Measurements from ENCODE around the gene SUPT20HL1. TPM values are rescaled to one million over a fixed set of nuclear protein-coding genes. Genes with fewer than 3 reads are reported as not detected.

The SUPT20HL1 gene
- total RNA-seq, 2 donors from 2014 or later: not detected

DNA sequence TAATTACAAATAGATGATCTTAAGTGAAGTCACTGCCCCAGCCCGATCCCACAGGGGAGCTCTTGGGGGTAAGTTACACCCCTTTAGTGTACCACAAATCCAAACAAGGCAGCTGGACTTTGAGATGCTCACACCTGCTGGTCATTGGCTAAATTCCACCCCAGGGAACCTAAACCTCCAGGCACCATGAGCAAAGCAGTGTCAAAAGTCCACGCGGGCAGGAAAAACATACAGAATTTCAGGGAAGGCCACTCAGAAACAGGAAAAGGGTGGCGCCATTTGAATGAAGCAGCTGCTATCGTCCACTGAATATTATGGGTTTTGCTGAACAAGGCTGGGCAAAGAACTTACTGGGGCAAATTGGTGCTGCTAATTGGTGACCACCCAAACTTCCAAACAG is 30.9 kb downstream of the SUPT20HL1 start:
- intact Hi-C loops (cut with DNase I): loop anchor here in 1 of 2 donors (10.0 kb wide), 1 partner anchor 173 kb away; no protein-coding TSS in a partner anchor

DNA sequence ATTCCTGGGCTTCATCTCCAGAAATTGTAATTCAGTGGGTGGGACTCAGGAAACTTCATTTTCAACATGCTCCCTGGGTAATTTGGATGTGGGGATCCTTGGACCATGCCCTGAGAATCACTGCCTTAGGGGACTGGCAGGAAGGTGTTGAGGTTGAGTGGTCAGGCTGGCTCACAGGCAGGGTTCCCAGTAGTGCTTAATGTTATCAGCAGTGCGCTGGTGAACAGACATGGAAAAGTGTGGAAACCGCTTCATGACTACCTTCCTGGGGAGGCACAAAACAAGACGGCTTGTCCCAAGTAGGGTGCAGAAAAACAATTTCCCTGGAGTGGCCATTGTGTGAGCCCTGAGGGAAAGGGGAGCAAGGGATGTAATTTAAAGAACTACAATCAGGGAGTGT is 31.4 kb downstream of the SUPT20HL1 start:
- ATAC-seq (no peak), DNase-seq (no peak)
- intact Hi-C loops (cut with DNase I): loop anchor here in 1 of 2 donors (10.0 kb wide), 1 partner anchor 173 kb away; no protein-coding TSS in a partner anchor

More for the DNA sequence above, 30.9 kb downstream of the SUPT20HL1 start:
- ATAC-seq (no peak), DNase-seq (no peak)

DNA sequence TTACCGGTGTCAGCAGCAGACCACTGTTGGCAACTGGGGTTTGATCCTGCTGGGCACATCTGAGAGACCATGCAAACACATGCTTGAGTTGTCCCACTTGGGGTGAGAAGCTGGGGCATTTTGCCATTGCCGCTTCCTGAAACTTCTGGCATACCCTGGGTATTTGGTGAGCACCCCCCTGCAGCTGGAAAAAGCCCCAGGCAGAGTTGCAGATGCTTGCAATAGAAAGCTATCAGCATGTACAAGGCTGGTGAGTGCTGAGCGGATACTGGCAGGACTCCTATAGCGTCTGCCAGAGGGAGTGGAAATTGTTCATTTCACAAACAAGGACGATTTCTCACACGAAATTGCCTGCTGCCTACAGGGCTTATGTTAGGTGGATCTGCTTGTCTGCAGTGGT is 32.3 kb downstream of the SUPT20HL1 start:
- DNase-seq (peak; percentile 41), ATAC-seq (peak; percentile 66 to 75)
- intact Hi-C loops (cut with DNase I): loop anchor here in 1 of 2 donors (10.0 kb wide), 1 partner anchor 172 kb away; no protein-coding TSS in a partner anchor

DNA sequence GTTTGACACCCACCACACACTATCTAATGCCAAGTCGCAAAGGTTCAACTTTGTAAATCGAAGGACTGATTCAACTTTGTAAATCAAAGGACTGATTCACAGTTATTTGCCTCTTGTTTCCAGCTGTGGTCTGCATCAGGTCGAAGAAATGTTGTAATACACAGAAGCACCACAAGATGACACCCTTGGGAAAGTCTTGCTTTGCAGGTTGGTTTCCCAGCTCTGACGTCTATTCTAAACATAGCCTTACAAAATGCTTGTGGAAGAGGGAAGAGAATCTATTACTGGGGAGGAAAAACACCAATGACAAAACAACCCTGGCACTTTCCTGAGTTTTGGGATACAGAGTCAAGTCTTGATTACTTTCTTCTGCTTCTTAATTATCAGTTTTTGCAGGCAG is 35.3 kb downstream of the SUPT20HL1 start:
- intact Hi-C loops (cut with DNase I): loop anchor here in 1 of 2 donors (1.0 to 10.0 kb wide), 2 partner anchors 103 to 169 kb away; no protein-coding TSS in a partner anchor
- no peak for DNase-seq
- ATAC-seq: peak; percentile 81 to 84

DNA sequence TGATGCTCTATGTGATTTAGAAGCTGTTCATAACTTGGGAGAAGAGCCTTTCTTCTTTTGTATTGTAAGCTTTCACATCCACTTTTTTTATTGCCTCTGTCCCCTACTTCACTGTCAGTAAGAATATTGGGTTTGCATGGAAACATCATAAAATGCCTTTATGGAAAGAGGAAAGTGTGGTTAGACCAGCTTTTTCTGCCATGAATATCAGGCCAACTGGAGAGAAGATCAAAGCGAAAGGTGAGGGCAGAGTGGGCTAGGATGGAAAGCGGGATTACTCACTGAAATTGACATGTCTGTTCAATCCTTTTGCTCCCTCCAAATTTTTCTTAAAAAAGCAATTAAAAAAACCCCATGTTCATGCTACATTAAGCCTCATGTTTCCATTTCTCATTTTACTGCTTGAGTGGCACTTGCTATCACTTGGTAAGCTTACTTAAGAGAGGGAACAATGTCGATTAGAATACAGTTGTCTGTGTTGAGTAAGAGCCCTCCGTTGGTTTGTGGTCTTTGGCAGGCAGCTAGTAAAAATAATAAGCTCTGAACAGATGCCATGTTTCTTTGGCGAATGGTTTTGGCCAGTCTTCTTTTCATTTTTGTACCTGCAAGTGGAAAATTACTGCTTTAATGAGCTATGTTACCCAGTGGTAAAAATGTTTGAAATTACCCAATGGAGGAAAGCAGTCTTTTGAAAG is 35.9 kb downstream of the SUPT20HL1 start:
- no peak for DNase-seq
- peak; percentile 24 to 79 for ATAC-seq
- intact Hi-C loops (cut with DNase I): loop anchor here in 1 of 2 donors (10.0 kb wide), 1 partner anchor 168 kb away; no protein-coding TSS in a partner anchor

DNA sequence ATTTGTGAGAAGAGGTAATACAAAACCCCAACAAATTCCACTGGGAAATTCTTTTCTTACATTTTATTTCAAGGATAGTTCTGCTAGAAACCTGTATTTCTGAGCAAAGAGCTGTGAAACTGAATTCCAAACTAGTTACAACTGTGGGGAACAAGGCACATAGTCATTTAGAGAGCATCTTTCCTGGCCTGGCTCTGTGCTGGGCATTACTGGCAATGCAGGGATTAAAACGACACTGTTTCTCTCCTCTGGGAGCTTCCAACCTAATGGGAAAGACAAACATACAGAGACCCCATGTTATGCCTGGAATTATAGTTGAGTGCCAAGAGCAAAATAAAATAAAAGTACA is 36.5 kb downstream of the SUPT20HL1 start:
- intact Hi-C loops (cut with DNase I): loop anchor here in 1 of 2 donors (10.0 kb wide), 1 partner anchor 168 kb away; no protein-coding TSS in a partner anchor
- DNase-seq: no peak
- peak in 1 of 2 donors; percentile 35 for ATAC-seq

DNA sequence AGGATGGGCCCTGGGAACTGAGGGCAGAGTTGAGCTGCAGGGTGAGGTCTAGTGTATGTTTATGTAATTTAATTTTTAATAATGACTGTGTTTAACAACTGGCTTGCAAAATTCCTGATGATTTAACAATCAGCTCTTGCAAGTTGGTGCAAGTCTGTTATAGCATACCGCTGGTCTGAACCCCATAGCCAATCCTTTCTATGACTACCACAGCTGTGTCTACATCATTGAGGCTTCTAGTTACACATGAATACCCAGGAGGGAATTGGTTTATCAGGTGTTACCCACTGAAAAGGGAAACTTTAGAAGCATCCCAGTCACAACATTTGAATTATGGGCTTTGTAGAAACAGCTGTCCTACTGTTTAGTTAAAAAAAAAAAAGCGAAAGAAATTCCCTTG is 38.3 kb downstream of the SUPT20HL1 start:
- intact Hi-C loops (cut with DNase I): loop anchor here in 1 of 2 donors (10.0 kb wide), 1 partner anchor 166 kb away; no protein-coding TSS in a partner anchor
- no peak for DNase-seq
- no peak for ATAC-seq

DNA sequence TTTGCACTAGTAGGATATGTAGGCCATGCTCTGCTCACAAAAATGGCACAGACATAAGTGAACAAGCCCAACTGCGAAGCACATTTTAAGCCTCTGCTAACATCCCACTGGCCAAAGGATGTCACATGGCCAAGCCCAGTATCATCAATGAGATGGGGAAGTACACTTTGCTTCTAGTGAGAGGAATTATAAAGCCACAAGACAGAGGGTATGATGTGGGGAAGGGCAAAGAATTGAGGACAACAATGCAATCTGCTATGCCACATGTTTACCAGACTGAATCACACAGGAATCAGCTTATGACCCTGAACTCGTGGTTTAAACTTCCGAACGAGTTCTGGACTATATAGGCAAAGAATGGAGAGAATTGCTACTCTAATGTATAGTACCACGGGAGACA is 39.1 kb downstream of the SUPT20HL1 start:
- DNase-seq (no peak), ATAC-seq (no peak)
- intact Hi-C loops (cut with DNase I): loop anchor here in 1 of 2 donors (10.0 kb wide), 1 partner anchor 165 kb away; no protein-coding TSS in a partner anchor

DNA sequence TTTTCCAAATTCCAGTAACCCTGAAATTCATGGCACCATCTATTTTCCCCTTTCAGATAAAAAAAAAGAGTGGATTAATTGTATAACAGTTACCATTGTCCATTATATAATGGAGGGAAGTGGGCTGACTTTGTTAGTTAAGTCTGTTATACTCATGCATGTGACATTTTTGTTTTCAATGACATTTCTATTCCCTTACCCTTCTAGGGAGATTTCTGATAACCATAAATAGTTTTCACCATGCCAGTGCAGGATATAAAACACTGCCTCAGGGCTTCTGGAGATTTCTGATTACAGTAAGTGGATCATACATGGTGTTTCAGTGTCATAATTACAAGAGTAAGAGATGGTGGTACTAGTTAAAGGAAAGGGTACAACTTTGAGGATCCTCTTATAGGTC is 45.5 kb downstream of the SUPT20HL1 start:
- DNase-seq: no peak
- intact Hi-C loops (cut with DNase I): no loop called here
- ATAC-seq: no peak

Other genes with a start within 250 kb of the SUPT20HL1 start
- 10 to 100 TPM; 29.7 to 57.3 TPM for gene ZFX, start 210.9 kb upstream of the SUPT20HL1 start, total RNA-seq
- not detected for gene SUPT20HL2, start 46.6 kb upstream of the SUPT20HL1 start, total RNA-seq
- gene PDK3, start 104.6 kb downstream of the SUPT20HL1 start, total RNA-seq: 10 to 100 TPM; 16.3 to 20.5 TPM

All from left cardiac atrium (tissue), 4 donors.